MM.1S (cell line): Measurements from ENCODE around the gene SLC18B1.

Experiments
- CTCF ChIP-seq: fragments of 300-600 bp; sonication (generic); IDR thresholded peaks from 2 replicates; pipeline ENCODE4 v1.5.1; 2016; ENCODE audit warnings: antibody characterized with exemption, low read length, mixed read lengths
- EZH2 ChIP-seq: fragments of 300-600 bp; sonication (generic); optimal IDR thresholded peaks from 2 replicates; pipeline ENCODE3; 2017; ENCODE audit warnings: low read depth, mild to moderate bottlenecking, antibody characterized with exemption, low read length, mixed read lengths
- EZH2phosphoT487 ChIP-seq: fragments of 300-600 bp; sonication (generic); IDR thresholded peaks from 2 replicates; pipeline ENCODE4 v1.6.1; 2018; ENCODE audit warnings: antibody characterized with exemption, low read length

- TF ChIP-seq EZH2phosphoT487, result no peak
- TF ChIP-seq CTCF, result no peak
- no peak for TF ChIP-seq EZH2
Observed at GRCh38 chr6:132725947-132726607, 72.4 kb downstream of the SLC18B1 start.
